ENCODE data around the gene CCDC188.
"Not testable (repeated sequence)": the region's sequence is repeated elsewhere in the genome, so short reads cannot be mapped to it uniquely, and the experiment has no call there.

CCDC188 gene

DNA sequence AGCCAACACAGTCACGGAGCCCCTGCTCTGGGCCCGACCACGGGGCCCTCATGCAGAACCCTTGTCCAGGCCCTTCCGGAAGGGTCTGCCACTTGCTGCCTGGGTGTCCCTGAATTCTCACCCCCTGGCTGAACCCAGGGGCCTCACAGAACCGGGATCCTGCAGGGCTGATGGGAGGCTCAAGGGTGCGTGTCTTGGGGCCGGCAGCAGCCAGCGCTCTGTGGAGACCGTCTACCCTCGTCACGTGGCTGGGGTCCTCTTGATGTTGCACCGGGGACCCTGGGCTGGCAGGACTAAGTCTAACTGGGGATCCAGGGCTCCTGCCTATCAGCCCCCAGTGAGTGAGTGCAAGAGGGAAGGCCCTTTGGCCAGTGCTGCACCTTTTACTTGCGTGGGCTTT, 19.3 kb upstream of the CCDC188 start:
- DNase-seq (ENCODE audit: low spot score) = no peak

DNA sequence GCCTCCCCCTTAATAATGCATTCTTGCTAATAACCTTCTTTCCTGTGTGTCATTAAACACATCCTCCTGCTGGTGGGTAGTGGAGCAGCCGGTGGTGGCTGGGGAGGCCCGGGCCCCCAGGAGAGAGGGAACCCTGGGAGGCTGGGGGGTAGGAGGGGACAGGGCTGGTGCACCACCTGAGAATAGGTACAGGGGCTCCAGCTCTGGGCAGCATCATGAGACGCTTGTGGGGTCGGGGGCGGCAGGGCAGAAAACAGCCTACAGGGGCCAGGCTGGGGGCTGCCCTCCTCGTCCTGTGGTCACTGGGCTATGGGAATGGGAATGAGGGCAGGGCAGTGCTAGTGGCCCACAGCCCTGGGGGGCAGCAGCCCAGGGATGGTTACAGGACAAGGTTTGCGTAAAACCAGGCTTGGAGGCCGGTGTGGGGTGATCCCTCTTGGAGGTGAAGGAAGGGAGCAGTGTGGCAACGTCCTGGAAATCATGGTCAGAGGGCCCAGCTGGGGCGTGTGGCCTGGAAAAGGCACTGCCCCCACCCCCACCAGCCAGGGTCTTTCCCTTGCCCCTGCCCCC, 18.5 kb upstream of the CCDC188 start:
- DNase-seq (ENCODE audit: low spot score) = no peak

DNA sequence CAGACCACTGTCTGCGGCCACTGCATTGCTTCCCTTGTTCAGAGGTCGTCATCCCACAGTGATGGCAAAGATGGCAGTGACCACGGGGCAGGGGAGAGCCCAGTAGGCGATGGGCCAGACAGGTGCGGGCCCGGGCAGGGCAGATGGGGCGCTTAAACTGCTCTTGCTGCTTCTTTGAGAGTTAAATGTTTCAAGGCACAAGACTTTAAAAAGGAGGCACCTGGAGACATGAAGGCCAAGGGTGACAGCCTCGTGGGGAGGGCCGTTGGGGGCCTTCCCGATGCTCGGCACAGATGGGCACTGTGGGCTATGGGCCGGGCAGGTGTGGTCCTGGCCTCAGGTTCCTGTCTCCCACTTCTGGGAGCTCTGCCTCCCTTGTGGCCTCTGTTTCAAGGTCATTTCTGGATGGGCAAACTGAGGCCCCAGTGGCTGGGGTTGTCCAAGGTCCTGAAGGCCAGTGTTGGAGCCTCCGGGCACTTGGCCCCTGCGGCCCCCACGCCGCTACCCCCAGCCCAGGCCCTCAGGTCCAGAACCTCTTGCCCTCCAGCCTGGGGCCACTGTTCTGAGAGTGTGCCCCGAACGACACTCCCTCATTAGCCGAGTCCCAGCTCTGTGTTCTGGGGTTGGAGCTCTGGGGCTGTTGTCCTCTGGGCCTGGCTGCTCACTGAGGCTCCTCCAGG, 16.9 kb upstream of the CCDC188 start:
- DNase-seq (ENCODE audit: low spot score) = no peak

GRCh38 chr22:20166703-20167102, 15.8 kb upstream of the CCDC188 start:
- DNase-seq (ENCODE audit: low spot score) = no peak

DNA sequence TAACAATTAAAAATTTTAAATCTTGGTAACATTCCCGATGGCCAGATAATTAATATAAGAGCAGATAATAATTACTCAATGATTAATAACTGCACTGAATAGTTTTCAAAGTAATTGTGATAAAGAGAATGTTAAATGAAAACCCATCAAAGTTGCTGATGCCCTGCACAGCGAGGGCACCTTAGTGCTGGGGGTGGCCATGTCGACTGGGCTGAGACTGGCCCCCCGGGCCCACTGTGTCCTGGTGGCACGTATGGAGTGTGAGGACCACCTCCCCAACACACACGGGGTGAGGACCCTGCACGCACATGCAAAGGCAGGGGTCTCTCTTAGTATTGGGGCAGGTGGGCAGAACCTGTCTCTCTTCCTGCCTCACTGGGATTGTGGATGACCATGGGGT, 15.1 kb upstream of the CCDC188 start:
- DNase-seq (ENCODE audit: low spot score) = no peak

GRCh38 chr22:20165421-20165820, 14.6 kb upstream of the CCDC188 start:
- no peak for DNase-seq (ENCODE audit: low spot score)

DNA sequence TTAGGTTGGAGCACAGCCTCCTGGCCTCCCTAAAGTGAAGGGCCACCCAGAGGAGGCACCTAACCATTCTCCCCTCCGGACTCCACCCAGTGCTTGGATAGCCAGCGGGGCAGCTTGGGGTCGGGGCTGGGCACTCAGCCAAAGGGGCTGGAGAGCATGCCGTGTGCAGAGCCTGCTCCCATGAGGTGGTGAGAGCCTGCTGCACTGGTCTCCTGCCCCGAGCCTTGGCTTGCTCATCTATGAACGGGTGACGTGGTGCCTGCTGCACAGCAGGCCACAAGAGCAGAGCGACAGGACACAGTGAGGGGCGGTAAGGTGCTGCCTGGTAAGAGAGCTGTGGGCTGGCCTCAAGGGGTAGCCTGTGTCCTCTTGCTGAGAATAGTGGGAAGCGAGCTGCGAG, 14.0 kb upstream of the CCDC188 start:
- DNase-seq (ENCODE audit: low spot score) = no peak

GRCh38 chr22:20160041-20160440, 9.2 kb upstream of the CCDC188 start:
- DNase-seq (ENCODE audit: low spot score) = no peak

DNA sequence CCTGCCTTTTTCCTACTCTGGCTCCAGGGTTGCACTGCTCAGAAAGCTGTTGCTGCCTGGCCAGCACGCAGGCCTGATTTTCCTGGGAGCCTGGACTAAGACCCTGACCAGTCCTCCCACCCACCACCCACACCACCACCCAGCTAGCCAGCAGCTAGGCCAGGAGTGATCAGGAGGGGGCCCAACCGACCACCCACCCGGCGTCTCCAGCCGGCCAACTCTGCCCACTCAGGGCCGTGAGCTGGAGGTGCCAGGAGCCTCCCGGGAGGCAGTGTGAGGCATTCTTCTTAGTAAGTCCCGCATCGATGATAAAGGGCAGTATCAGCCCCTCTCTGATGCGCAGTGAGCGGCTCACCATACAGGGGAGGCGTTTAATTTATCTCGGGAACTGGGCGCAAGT, 8.7 kb upstream of the CCDC188 start:
- DNase-seq (ENCODE audit: low spot score) = not testable (repeated sequence)

DNA sequence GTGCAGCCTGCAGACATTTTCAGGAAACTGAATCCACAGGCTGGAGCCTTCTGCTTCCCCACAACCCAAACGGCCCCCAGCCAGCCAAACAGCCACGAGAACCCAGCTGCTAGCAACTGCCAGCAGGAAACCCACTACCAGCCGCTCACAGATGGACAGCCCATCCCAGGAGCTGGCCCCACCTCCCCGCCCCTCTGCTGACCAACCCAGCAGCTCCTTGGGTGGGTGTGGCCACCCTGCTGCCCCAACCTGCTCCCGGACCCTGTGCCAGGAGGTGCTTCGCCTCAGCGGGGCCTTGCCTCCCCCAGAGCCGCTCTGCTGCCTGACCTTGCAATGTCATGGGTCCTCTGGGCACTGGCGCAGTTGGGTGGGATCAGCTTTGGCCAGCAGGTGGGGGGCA, 8.2 kb upstream of the CCDC188 start:
- DNase-seq (ENCODE audit: low spot score) = no peak

- DNase-seq (ENCODE audit: low spot score) = no peak
These were observed 7.7 kb upstream of the CCDC188 start for GRCh38 chr22:20158391-20159036.

GRCh38 chr22:20157430-20158183, 6.8 kb upstream of the CCDC188 start:
- DNase-seq (ENCODE audit: low spot score) = no peak

DNA sequence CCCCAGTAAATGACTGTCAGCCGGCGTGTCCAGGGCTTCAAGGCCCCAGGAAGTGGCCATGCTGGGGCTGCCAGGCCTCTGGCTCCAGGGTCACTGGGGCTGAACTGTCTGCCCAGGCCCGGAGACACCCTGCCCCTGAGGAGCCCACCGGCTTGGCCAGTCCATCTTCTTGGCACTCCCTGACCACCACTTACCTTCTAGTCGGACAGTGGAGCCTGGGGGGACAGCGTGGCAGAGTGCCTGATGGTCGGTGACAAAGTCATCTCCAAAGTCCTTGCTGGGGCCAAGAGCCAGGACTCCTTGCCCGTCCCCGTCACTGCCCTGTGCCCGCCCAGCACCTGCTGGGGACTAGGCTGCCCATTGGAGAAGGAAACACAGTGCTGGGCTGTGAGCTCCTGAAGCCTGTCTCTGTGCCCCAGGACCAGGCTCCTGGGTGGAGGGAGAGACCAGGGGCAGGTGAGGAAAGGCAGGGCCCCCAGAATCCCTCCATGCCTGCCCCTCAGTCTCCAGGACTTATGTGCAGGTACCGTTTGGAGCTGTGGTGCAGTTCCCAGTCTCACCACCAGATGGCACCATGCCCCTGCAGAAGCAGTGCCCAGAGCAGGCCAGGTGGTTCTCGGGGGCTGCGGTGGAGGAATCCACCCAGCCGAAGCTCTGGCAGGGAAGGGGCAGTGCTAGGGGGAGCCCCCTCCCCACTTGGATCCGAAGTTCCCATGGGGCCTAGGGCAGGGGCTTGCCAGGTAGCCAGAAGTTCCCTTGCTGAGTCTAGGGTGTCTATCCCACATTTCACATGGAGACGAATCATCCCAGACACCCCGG, 6.0 kb upstream of the CCDC188 start:
- peak; percentile 54 for DNase-seq (ENCODE audit: low spot score)

GRCh38 chr22:20156042-20156389, 5.2 kb upstream of the CCDC188 start:
- DNase-seq (ENCODE audit: low spot score) = no peak

DNA sequence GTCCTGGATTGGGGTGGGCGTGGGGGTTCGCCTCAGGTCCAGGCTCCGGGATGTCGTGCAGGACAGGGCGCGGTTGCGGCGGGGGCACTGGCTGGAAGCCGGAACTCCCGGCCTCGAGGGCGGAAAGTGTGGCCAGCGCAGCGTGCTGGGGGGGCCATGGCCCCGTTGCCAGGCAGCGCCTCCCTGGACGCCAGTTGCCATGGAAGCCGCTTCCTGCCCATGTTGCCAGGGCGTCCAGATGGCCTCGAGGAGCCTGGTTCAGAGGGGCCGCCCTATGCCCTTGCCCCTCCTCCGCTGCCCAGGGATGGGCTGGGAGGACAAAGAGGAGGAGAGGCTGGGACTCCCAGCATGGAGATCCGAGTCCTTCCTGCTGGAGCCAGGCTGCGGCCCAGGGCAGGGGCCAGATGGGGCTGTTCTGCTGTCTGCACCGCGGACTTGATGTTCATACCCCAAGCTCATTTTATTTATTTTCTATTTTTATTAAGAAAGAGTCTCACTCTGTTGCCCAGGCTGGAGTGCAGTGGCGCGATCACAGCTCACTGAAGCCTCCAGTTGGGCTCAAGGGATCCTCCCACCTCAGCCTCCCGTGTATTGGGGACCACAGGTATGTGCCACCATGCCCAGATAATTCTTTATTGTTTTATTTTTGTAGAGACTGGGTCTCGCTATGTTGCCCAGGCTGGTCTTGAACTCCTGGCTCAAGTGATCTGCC, 4.6 kb upstream of the CCDC188 start:
- DNase-seq (ENCODE audit: low spot score) = peak; percentile 76

- no peak for DNase-seq (ENCODE audit: low spot score)
These were observed 3.8 kb upstream of the CCDC188 start for GRCh38 chr22:20154602-20155187.

GRCh38 chr22:20153945-20154344, 3.1 kb upstream of the CCDC188 start:
- DNase-seq (ENCODE audit: low spot score) = no peak

- no peak for DNase-seq (ENCODE audit: low spot score)
These were observed 1.6 kb upstream of the CCDC188 start for GRCh38 chr22:20152464-20152890.

DNA sequence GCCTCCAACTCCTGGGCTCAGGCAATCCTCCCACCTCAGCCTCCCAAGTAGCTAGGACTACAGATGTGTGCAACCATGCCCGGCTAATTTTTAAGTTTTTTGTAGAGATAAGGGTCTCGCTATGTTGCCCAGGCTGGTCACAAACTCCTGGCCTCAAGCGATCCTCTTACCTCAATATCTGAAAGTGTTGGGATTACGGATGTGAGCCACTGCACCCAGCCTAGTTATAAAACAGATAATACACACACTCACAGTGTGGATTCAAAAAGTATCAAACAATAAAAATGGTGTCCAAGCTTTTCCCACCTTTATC, 377 bp upstream of the CCDC188 start:
- no peak for DNase-seq (ENCODE audit: low spot score)

GRCh38 chr22:20149257-20150250, 1.3 kb downstream of the CCDC188 start:
- DNase-seq (ENCODE audit: low spot score) = no peak
